HG03095 (cell line): ENCODE results near the gene RMC1.

Experiments
- ATAC-seq: cut with Tn5 transposase; IDR thresholded peaks from one replicate; pipeline ENCODE4 v1.9.1; 2021; ENCODE audit warnings: moderate library complexity; ENCODE audit not compliant: unreplicated experiment

The RMC1 gene

DNA sequence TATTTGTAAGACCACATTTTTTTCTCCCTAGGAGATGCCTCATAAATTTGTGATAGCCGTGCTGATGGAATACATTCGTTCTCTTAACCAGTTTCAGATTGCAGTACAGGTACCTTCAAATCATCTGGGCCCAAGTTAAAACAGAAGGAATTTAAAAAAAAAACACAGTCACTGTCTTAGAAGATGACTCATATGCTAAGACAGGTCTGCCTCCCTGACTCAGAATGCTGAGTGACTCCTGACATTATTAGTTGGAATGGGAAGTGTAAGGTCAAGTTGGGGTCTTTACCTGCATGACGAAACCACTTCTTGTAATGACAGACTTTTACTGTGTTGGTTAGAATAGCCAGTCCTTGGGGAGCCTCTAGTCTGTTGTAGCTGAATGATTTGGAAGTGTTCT lies 26.3 kb downstream of the RMC1 start:
- ATAC-seq = no peak

GRCh38 chr18:23530195-23530594 lies 26.9 kb downstream of the RMC1 start:
- no peak for ATAC-seq

GRCh38 chr18:23531912-23532311 lies 28.6 kb downstream of the RMC1 start:
- ATAC-seq = no peak

DNA sequence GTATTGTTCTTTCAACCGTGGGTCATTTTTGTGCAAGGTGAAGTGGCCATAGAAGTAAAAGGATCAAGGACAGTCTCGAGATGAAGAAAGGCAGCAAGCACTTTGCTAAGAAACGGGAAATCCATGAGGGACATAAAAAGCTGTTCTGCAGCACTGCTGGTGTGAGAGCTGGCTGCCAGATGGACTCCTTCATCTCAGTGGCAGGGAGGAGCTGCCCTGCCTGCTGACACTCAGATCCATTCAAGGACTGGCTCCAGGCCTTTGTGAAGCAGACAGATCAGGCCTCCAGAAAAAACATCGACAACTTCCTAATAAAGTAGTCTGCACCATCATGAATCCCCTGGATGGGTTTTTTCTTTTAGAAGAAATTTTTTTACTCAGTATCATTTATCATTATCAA lies 29.5 kb downstream of the RMC1 start:
- no peak for ATAC-seq

- ATAC-seq = no peak
These were observed 31.0 kb downstream of the RMC1 start for GRCh38 chr18:23534276-23534675.

GRCh38 chr18:23536204-23536603 lies 32.9 kb downstream of the RMC1 start:
- ATAC-seq = no peak

- ATAC-seq = no peak
These were observed 34.0 kb downstream of the RMC1 start for GRCh38 chr18:23537274-23537673.

- no peak for ATAC-seq
These were observed 34.7 kb downstream of the RMC1 start for GRCh38 chr18:23538001-23538400.

DNA sequence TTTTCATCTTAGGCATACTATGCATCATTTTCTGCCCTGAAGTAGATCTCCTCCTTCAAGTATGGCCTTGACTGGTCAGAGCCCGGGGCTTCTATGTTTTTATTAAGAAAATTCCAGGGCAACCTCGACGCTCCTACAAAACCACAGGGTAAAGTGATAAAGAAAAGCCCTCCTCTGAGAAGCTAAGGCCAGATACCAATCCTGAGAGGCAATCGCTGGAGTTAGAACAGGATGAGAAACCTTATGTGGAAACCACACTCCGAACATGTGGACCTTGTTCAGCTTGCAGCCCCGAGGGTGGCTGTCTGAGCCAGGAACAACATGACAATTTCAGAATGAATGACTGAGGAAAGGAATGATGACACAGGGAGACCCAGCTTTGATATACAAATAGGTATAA lies 35.6 kb downstream of the RMC1 start:
- ATAC-seq = no peak

GRCh38 chr18:23539296-23539695 lies 36.0 kb downstream of the RMC1 start:
- no peak for ATAC-seq

DNA sequence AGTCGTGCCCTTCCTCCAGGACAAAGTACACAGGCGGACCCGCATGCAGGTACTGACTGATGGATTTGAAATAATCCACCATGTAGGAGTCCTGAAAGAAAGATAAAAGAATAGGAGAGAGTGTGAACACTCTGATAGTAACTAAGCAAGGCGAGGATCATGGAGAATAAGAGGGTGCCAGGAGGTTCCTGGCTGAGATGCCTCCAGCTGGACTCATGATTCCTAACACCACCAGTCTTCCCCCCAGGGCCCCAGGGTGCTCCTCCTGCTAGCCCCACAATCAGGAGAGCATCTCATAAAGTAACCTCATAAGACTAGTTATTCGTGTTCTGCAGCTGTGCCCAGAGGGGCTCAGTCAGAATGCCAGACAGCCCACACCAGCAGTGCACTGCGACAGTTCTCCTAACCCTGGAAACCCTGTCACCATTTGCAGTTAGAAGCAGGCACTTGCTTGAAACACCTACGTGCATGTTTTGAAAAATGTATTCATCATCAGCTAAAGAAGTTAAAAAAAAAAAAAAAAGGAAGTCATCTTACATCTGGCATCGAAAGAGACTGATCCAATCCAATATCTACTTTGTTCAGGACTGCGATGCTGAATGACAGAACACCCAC lies 36.7 kb downstream of the RMC1 start:
- ATAC-seq = no peak

- ATAC-seq = peak; percentile 85
These were observed 37.6 kb downstream of the RMC1 start for GRCh38 chr18:23540867-23541266.

- no peak for ATAC-seq
These were observed 38.2 kb downstream of the RMC1 start for GRCh38 chr18:23541349-23542093.

- no peak for ATAC-seq
These were observed 39.1 kb downstream of the RMC1 start for GRCh38 chr18:23542461-23542860.

DNA sequence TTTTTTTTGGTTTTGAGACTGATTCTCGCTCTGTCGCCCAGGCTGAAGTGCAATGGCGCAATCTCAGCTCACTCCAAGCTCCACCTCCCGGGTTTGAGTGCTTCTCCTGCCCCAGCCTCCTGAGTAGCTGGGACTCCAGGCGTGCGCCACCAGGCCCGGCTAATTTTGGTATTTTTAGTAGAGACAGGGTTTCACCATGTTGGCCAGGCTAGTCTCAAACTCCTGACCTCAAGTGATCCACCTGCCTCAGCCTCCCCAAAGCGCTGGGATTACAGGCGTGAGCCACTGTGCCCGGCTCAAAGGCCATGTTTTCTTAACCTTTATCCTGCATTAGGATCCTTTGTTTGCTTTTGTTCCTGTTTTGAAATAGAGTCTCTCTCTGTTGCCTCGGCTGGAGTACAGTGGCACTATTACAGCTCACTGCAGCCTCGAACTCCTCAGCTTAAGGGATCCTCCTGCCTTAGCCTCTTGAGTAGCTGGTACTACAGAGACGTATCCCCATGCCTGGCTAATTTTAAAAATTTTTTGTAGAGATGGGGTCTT lies 42.0 kb downstream of the RMC1 start:
- no peak for ATAC-seq

- ATAC-seq = no peak
These were observed 44.0 kb downstream of the RMC1 start for GRCh38 chr18:23547306-23547705.

- ATAC-seq = no peak
These were observed 44.5 kb downstream of the RMC1 start for GRCh38 chr18:23547846-23548245.

DNA sequence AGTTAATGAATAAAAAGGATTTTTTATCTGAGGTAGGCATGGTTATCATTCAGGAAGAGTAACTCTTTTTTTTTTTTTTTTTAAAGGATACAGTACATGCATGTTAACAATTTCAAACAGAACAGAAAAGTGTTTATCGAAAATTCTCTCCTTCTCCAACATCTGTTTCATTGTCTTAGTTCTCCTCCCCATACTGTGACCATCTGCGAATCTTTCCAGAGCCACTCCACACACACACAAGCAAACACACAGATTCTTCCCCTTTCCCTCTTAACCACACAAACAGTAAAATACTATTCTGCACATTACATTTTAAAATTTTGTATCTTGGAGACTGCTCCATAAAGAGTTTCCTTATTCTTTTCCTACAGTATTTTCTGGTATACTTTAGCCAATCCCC lies 45.0 kb downstream of the RMC1 start:
- no peak for ATAC-seq

DNA sequence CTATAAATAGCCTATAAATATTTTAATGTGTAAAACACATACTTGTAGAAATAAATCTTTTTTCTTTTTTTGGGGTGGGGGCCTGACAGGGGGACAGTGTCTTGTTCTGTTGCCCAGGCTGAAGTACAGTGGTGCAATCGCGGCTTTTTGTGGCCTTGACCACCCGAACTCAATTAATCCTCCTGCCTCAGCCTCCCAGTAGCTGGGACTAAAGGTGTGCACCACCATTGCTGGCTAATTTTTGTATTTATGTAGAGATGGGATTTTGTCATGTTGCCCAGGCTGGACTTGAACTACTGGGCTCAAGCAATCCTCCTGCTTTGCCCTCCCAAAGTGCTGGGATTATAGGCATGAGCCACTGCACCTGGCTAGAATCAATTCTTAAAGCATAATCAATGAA lies 45.4 kb downstream of the RMC1 start:
- no peak for ATAC-seq

DNA sequence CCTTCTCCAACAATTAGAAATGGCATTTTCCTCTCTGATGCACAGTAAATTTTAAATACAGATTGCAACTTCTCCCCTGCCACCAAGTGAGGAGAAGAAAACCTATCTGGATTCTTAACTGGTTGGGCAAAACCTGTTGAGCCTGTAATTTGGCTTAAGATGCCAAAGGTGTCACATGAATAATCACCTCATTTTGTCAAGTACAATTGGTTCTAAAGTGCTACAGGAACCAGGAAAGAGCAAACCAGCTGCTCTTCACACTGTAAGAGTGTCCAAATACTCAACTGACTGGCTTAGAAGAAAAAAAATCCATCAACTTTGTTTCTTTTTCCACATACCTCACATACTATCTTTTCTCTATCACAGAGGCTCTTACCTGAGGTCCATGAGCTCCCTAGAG lies 47.6 kb downstream of the RMC1 start:
- no peak for ATAC-seq

- no peak for ATAC-seq
These were observed 48.7 kb downstream of the RMC1 start for GRCh38 chr18:23551978-23552377.

- no peak for ATAC-seq
These were observed 49.2 kb downstream of the RMC1 start for GRCh38 chr18:23552505-23552904.

DNA sequence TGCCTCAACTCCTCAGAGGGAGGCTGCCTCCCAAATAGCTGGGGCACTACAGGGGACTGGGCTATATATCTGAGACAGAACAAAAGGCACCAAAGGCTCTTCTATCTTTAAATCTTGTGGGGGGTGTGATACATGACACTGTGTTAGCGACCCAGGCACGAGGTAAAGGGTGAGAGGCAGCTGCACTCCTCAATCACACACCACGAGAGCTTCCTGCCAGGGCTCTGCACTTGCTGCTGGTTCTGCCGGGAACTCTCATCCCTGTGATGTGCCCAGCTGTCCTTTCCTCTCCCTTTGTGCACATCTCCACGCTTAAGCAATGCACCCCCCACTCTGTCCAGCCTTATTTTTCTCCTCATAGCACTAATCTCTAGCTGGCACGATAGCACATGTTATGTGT lies 50.6 kb downstream of the RMC1 start:
- no peak for ATAC-seq
